ENCODE results near the gene NTM.

The NTM gene

GRCh38 chr11:131659931-131660330 lies 289.5 kb downstream of the NTM start:
- TF ChIP-seq POLR2AphosphoS5 (IDR thresholded peaks at IDR 0.05; ENCODE audit: low read depth) (no peak), GABPA (IDR thresholded peaks at IDR 0.05; ENCODE audit: low read depth) (no peak), SPI1 (IDR thresholded peaks at IDR 0.05; ENCODE audit: borderline replicate concordance, low read depth) (no peak), CTCF (IDR thresholded peaks at IDR 0.05; ENCODE audit: insufficient read depth, low read length) (no peak)
- TF ChIP-seq, protein P1, sequence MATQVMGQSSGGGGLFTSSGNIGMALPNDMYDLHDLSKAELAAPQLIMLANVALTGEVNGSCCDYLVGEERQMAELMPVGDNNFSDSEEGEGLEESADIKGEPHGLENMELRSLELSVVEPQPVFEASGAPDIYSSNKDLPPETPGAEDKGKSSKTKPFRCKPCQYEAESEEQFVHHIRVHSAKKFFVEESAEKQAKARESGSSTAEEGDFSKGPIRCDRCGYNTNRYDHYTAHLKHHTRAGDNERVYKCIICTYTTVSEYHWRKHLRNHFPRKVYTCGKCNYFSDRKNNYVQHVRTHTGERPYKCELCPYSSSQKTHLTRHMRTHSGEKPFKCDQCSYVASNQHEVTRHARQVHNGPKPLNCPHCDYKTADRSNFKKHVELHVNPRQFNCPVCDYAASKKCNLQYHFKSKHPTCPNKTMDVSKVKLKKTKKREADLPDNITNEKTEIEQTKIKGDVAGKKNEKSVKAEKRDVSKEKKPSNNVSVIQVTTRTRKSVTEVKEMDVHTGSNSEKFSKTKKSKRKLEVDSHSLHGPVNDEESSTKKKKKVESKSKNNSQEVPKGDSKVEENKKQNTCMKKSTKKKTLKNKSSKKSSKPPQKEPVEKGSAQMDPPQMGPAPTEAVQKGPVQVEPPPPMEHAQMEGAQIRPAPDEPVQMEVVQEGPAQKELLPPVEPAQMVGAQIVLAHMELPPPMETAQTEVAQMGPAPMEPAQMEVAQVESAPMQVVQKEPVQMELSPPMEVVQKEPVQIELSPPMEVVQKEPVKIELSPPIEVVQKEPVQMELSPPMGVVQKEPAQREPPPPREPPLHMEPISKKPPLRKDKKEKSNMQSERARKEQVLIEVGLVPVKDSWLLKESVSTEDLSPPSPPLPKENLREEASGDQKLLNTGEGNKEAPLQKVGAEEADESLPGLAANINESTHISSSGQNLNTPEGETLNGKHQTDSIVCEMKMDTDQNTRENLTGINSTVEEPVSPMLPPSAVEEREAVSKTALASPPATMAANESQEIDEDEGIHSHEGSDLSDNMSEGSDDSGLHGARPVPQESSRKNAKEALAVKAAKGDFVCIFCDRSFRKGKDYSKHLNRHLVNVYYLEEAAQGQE (IDR thresholded peaks at IDR 0.05; ENCODE audit: insufficient replicate concordance, low read depth), result no peak
- no peak for DNase-seq (ENCODE audit: low read depth in 1 of 2, low spot score in 1 of 2)
- peaks cover 7% of the 10 kb centered on the region for H3K27me3 ChIP-seq (ENCODE audit: insufficient read depth, poor library complexity, severe bottlenecking)
- H3K27ac ChIP-seq (replicated peaks), result no peak overlapping the region
- H3K4me3 ChIP-seq (replicated peaks; ENCODE audit: insufficient read depth, low read length), result no peak overlapping the region

- H3K27me3 ChIP-seq (ENCODE audit: insufficient read depth, poor library complexity, severe bottlenecking), result peaks cover 7% of the 10 kb centered on the region
- no peak overlapping the region for H3K27ac ChIP-seq (replicated peaks)
- TF ChIP-seq POLR2AphosphoS5 (IDR thresholded peaks at IDR 0.05; ENCODE audit: low read depth) (no peak), CTCF (IDR thresholded peaks at IDR 0.05; ENCODE audit: insufficient read depth, low read length) (no peak), SPI1 (IDR thresholded peaks at IDR 0.05; ENCODE audit: borderline replicate concordance, low read depth) (no peak), GABPA (IDR thresholded peaks at IDR 0.05; ENCODE audit: low read depth) (no peak)
- TF ChIP-seq, protein P1 (IDR thresholded peaks at IDR 0.05; ENCODE audit: insufficient replicate concordance, low read depth), result no peak
- no peak for DNase-seq (ENCODE audit: low read depth in 1 of 2, low spot score in 1 of 2)
- no peak overlapping the region for H3K4me3 ChIP-seq (replicated peaks; ENCODE audit: insufficient read depth, low read length)
Measured at GRCh38 chr11:131661132-131661531, 290.7 kb downstream of the NTM start.

DNA sequence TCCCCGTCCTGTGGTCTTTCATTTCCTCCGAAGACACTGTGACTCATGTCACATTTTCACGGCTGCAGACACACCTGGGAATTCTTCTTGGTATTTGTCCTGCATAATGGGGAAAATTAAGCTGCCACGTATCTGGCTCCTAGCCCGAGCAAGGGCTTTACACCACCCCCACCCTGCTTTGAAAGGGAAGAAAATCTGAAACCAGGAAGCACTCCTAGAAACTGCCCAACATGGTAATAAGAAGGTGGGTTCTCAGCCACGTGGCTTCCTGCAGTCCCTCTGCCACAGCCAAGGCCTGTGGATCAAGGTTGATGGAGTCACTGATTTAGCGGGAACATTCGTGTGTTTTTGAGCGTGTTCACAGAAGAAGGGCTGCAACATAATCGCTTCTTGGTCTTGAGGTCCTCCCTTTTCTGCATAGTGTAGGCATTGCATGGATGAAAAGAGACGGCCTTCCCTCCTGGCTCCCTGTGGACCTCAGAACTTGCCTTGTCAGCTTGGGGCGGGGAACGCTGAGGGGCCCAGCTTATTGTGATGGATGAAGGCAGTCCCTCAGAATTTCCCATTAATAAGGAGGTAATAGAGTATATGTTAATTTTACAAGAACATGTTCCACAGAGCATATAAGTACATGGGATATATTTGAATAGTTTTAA lies 292.0 kb downstream of the NTM start:
- H3K27ac ChIP-seq (replicated peaks), result no peak overlapping the region
- peaks cover 7% of the 10 kb centered on the region for H3K27me3 ChIP-seq (ENCODE audit: insufficient read depth, poor library complexity, severe bottlenecking)
- no peak overlapping the region for H3K4me3 ChIP-seq (replicated peaks; ENCODE audit: insufficient read depth, low read length)
- no peak for DNase-seq (ENCODE audit: low read depth in 1 of 2, low spot score in 1 of 2)
- TF ChIP-seq POLR2AphosphoS5 (IDR thresholded peaks at IDR 0.05; ENCODE audit: low read depth), result no peak
- TF ChIP-seq GABPA (IDR thresholded peaks at IDR 0.05; ENCODE audit: low read depth), result no peak
- no peak for TF ChIP-seq SPI1 (IDR thresholded peaks at IDR 0.05; ENCODE audit: borderline replicate concordance, low read depth)
- no peak for TF ChIP-seq CTCF (IDR thresholded peaks at IDR 0.05; ENCODE audit: insufficient read depth, low read length)
- TF ChIP-seq, protein P1 (IDR thresholded peaks at IDR 0.05; ENCODE audit: insufficient replicate concordance, low read depth), result no peak
